Subcutaneous adipose tissue (tissue), 4 donors: ENCODE results near the gene CLDN19. TPM values are rescaled to one million over a fixed set of nuclear protein-coding genes. Genes with fewer than 3 reads are reported as not detected.

ENCODE experiments used
- total RNA-seq, 4 donors: library from RNA; depleted of rRNA; stranded (reverse); fragments of >200 nt; gene quantifications; one replicate each; pipeline ENCODE4 v1.1.0, GENCODE V29; 2016
- TF ChIP-seq, protein P1 (sequence below): fragments of 450-650 bp; IDR thresholded peaks from one replicate; pipeline ENCODE4 v1.5.1; 2016; ENCODE audit warnings: low read depth, mild to moderate bottlenecking, control low read depth, antibody characterized with exemption, moderate library complexity

Gene CLDN19
- total RNA-seq, 4 donors from 2014 or later = not detected

DNA sequence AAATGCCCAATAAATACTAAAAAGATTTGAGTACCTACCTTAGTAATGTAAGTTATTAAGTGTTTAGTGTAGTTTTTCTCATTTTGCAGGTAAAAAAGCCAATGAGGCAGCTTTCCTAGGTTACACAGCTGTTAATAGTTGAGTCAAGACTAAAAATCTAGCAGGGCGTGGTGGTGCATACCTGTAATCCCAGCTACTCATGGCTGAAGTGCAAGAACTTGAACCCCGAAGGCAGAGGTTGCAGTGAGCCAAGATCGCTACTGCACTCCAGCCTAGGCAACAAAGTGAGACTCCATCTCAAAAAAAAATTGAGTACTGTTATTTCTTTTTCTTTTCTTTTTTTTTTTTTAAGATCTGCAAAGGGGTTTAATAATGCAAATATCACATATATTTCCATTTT lies 50.1 kb downstream of the CLDN19 start:
- TF ChIP-seq, protein P1, sequence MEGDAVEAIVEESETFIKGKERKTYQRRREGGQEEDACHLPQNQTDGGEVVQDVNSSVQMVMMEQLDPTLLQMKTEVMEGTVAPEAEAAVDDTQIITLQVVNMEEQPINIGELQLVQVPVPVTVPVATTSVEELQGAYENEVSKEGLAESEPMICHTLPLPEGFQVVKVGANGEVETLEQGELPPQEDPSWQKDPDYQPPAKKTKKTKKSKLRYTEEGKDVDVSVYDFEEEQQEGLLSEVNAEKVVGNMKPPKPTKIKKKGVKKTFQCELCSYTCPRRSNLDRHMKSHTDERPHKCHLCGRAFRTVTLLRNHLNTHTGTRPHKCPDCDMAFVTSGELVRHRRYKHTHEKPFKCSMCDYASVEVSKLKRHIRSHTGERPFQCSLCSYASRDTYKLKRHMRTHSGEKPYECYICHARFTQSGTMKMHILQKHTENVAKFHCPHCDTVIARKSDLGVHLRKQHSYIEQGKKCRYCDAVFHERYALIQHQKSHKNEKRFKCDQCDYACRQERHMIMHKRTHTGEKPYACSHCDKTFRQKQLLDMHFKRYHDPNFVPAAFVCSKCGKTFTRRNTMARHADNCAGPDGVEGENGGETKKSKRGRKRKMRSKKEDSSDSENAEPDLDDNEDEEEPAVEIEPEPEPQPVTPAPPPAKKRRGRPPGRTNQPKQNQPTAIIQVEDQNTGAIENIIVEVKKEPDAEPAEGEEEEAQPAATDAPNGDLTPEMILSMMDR = no peak

DNA sequence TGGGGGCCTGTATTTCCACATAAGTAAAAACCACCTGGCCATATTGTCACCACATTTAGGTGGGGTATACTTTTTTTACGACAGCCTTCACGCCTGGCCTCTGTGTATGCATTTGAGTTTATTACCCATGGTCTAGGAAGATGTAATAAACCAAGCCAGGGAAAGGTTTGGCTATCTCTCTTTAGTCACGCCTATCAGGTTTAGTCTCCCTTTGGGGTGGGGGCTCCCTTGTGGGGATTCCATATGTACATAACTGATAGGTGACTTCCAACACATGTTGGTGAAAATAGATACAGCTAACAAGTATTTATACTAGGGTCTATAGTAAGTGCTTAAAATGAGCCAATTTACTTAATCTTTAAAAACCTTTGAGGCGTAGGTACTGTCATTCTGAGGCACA lies 53.6 kb downstream of the CLDN19 start:
- TF ChIP-seq, protein P1 = no peak

DNA sequence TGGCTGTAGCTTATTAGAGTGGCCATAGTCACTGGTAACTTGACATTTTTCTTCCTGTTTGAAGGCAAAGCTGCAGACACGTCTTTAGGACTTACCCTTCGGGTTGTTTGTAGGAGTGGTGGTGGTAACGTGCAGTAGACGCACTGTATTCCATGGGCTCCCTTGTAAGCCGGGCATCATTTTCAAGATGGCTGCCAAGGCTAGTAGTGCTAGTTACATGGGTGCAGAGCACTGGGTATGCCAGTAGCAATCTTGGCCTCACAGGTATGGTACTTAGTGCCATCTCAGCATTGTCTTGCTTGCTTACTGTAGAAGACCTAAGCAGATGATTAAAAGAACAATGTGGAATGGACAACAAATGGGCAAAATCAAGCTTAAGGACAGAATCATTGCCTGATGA lies 55.9 kb downstream of the CLDN19 start:
- TF ChIP-seq, protein P1 = no peak

Other genes with a start within 250 kb of the CLDN19 start
- 10 to 100 TPM; 11.9 to 23.6 (median 20.2) TPM for gene PPIH, start 81.8 kb downstream of the CLDN19 start, total RNA-seq
- 100 to 1,000 TPM; 594 to 809 (median 657) TPM for gene YBX1, start 57.8 kb downstream of the CLDN19 start, total RNA-seq
- gene P3H1, start 26.8 kb upstream of the CLDN19 start, total RNA-seq = 10 to 100 TPM; 22.0 to 33.8 (median 33.0) TPM
- 1 to 10 TPM; 2.9 to 8.3 (median 4.1) TPM for gene C1orf50, start 27.0 kb upstream of the CLDN19 start, total RNA-seq
- gene TMEM269, start 44.8 kb upstream of the CLDN19 start, total RNA-seq = under 1 TPM in 1 of 4 donors, not detected in 3; 0.51 TPM
- gene ERMAP, start 76.9 kb upstream of the CLDN19 start, total RNA-seq = 10 to 100 TPM; 17.3 to 20.0 (median 19.8) TPM
- 10 to 100 TPM; 28.6 to 73.4 (median 36.2) TPM for gene SVBP, start 77.2 kb upstream of the CLDN19 start, total RNA-seq
- 10 to 100 TPM in 1 of 4 donors, 1 to 10 TPM in 3; 6.2 to 11.6 (median 7.0) TPM for gene ZNF691, start 106.4 kb upstream of the CLDN19 start, total RNA-seq
- gene SLC2A1, start 218.6 kb upstream of the CLDN19 start, total RNA-seq = 10 to 100 TPM; 10.0 to 24.1 (median 20.6) TPM